Esophagus muscularis mucosa (tissue), 4 donors: Measurements from ENCODE around the gene CALCB. TPM values are rescaled to one million over a fixed set of nuclear protein-coding genes. Genes with fewer than 3 reads are reported as not detected.

ENCODE experiments used
- DNase-seq: peaks from one replicate; pipeline ENCODE4 v3.0.0-alpha.2; 2017; ENCODE audit errors: extremely low spot score
- H3K27ac ChIP-seq, 4 donors: fragments of 200-600 bp; sonication (generic); replicated peaks in 1 of 4; 1 replicate in 3 of 4; 2 replicates in 1 of 4; pipeline ENCODE4 v1.5.1; 2016 to 2019; ENCODE audit warnings: mild to moderate bottlenecking in 1 of 4
- H3K27me3 ChIP-seq, 4 donors: fragments of 200-600 bp; sonication (generic); one replicate each; pipeline versions ENCODE4 v1.5.1 to v1.6.0; 2016 to 2019
- H3K36me3 ChIP-seq, 4 donors: fragments of 200-600 bp; sonication (generic); one replicate each; pipeline ENCODE4 v1.5.1; 2016 to 2019
- H3K4me1 ChIP-seq, 4 donors: fragments of 200-600 bp; sonication (generic); one replicate each; pipeline ENCODE4 v1.5.1; 2016 to 2019
- H3K4me3 ChIP-seq, 4 donors: fragments of 200-600 bp; sonication (generic); 1 replicate in 2 of 4; 2 replicates in 2 of 4; pipeline ENCODE4 v1.5.1; 2016 to 2019; ENCODE audit warnings: mild to moderate bottlenecking in 4 of 4, moderate library complexity in 1 of 4
- H3K9me3 ChIP-seq, 4 donors: fragments of 200-600 bp; sonication (generic); 1 replicate in 3 of 4; 2 replicates in 1 of 4; pipeline ENCODE4 v1.5.1; 2016 to 2019
- EP300 ChIP-seq: sonication (generic); formaldehyde crosslinking; IDR thresholded peaks from one replicate; pipeline ENCODE4 v1.6.1; 2017; ENCODE audit warnings: antibody characterized with exemption
- POLR2A ChIP-seq: fragments of 450-650 bp; IDR thresholded peaks from one replicate; pipeline ENCODE4 v1.6.1; 2017; ENCODE audit warnings: antibody characterized with exemption, moderate library complexity, mild to moderate bottlenecking, low read depth
- POLR2AphosphoS5 ChIP-seq, 2 donors: sonication (generic); formaldehyde crosslinking; IDR thresholded peaks; one replicate each; pipeline ENCODE4 v1.6.1; 2017; ENCODE audit warnings: antibody characterized with exemption in 2 of 2
- WGBS: methylation state at CpG from one replicate; pipeline ENCODE4 v1.1.5; 2018; 5-methylcytosine and 5-hydroxymethylcytosine counted together
- intact Hi-C: fragments of 100-400 bp; cut with DNase I; formaldehyde crosslinking; loops from one replicate; pipeline ENCODE4 v1.15.1; 2023
- total RNA-seq, 4 donors: library from RNA; depleted of rRNA; stranded (reverse); fragments of >200 nt; gene quantifications; one replicate each; pipeline versions ENCODE4 v1.1.0 to v1.2.1, GENCODE V29; 2016
- TF ChIP-seq, protein P1 (sequence below), 3 experiments: fragments of 200-600 bp in 2 of 3; fragments of 450-650 bp in 1 of 3; sonication (generic) in 2 of 3; IDR thresholded peaks; one replicate each; pipeline ENCODE4 v1.5.1; 2017 to 2019; ENCODE audit warnings: antibody characterized with exemption in 3 of 3, mild to moderate bottlenecking in 2 of 3, moderate library complexity in 1 of 3

Gene CALCB
- total RNA-seq, 4 donors from 2014 or later, result not detected

- intact Hi-C loops, result no loop called here
- no peak for DNase-seq
- no peak for TF ChIP-seq EP300
- TF ChIP-seq POLR2A, result no peak
- no peak for TF ChIP-seq POLR2AphosphoS5 (IDR thresholded peaks at IDR 0.05)
- TF ChIP-seq, protein P1, sequence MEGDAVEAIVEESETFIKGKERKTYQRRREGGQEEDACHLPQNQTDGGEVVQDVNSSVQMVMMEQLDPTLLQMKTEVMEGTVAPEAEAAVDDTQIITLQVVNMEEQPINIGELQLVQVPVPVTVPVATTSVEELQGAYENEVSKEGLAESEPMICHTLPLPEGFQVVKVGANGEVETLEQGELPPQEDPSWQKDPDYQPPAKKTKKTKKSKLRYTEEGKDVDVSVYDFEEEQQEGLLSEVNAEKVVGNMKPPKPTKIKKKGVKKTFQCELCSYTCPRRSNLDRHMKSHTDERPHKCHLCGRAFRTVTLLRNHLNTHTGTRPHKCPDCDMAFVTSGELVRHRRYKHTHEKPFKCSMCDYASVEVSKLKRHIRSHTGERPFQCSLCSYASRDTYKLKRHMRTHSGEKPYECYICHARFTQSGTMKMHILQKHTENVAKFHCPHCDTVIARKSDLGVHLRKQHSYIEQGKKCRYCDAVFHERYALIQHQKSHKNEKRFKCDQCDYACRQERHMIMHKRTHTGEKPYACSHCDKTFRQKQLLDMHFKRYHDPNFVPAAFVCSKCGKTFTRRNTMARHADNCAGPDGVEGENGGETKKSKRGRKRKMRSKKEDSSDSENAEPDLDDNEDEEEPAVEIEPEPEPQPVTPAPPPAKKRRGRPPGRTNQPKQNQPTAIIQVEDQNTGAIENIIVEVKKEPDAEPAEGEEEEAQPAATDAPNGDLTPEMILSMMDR (IDR thresholded peaks at IDR 0.05), result no peak
- Histone ChIP-seq H3K27me3 (no peaks in the 10 kb centered on the region), H3K27ac (no peak overlapping the region), H3K4me3 (no peak overlapping the region), H3K9me3 (no peaks in the 10 kb centered on the region), H3K36me3 (no peaks in the 10 kb centered on the region), H3K4me1 (no peaks in the 10 kb centered on the region)
- WGBS, result 83% methylated on average over 6 of the region's 6 CpGs
These were observed 53.9 kb downstream of the CALCB start for GRCh38 chr11:15127341-15127740.

Other genes with a start within 250 kb of the CALCB start
- gene CYP2R1, start 181.4 kb upstream of the CALCB start, total RNA-seq, result 10 to 100 TPM in 3 of 4 donors, 1 to 10 TPM in 1; 7.5 to 19.1 (median 12.8) TPM
- gene CALCA, start 101.2 kb upstream of the CALCB start, total RNA-seq, result not detected
- 1 to 10 TPM; 1.7 to 3.1 (median 2.6) TPM for gene INSC, start 41.3 kb downstream of the CALCB start, total RNA-seq